Peyer's patch (tissue), 4 donors: ENCODE data around the gene BAG1.

Source experiments
- CTCF ChIP-seq, 6 experiments: fragments of 450-650 bp in 4 of 6; fragments of 200-600 bp in 2 of 6; sonication (generic) in 1 of 6; IDR thresholded peaks; one replicate each; pipeline ENCODE4 v1.5.1; 2017 to 2019; ENCODE audit warnings: antibody characterized with exemption in 6 of 6, mild to moderate bottlenecking in 3 of 6, moderate library complexity in 1 of 6
- POLR2A ChIP-seq, 2 donors: fragments of 450-650 bp; IDR thresholded peaks; one replicate each; pipeline ENCODE4 v1.5.1; 2017; ENCODE audit warnings: antibody characterized with exemption in 2 of 2, mild to moderate bottlenecking in 2 of 2, moderate library complexity in 2 of 2

GRCh38 chr9:33293782-33294181 lies 29.3 kb upstream of the BAG1 start:
- TF ChIP-seq POLR2A (IDR thresholded peaks at IDR 0.05) = no peak
- no peak for TF ChIP-seq CTCF (IDR thresholded peaks at IDR 0.05)
